K562 (cell line): ENCODE data around the gene PLPP6. TPM values are rescaled to one million over a fixed set of nuclear protein-coding genes. Genes with fewer than 3 reads are reported as not detected.

Source experiments
- CEBPG ChIP-seq, 3 experiments: fragments of 200-800 bp in 1 of 3; sonication (Bioruptor generic) in 1 of 3; sonication (generic) in 1 of 3; formaldehyde crosslinking in 1 of 3; IDR thresholded peaks in 2 of 3; conservative IDR thresholded peaks in 1 of 3; 2 replicates each; pipeline versions ENCODE4 v1.6.1 to v1.8.0; 2016 to 2022; ENCODE audit warnings: missing compliant biosample characterization in 2 of 3, missing genetic modification characterization in 2 of 3, mild to moderate bottlenecking in 1 of 3, missing genetic modification reagents in 1 of 3
- CHAMP1 ChIP-seq: fragments of 450-650 bp; IDR thresholded peaks from 2 replicates; pipeline ENCODE4 v1.6.1; 2016; ENCODE audit warnings: mild to moderate bottlenecking
- ELF1 ChIP-seq: fragments of 200-800 bp; sonication (Bioruptor generic); IDR thresholded peaks from 2 replicates; pipeline ENCODE4 v1.6.1; 2016; ENCODE audit warnings: missing genetic modification characterization, missing compliant biosample characterization
- FOXJ2 ChIP-seq: fragments of 200-800 bp; sonication (Bioruptor generic); IDR thresholded peaks from 2 replicates; pipeline ENCODE4 v1.6.1; 2016; ENCODE audit warnings: missing genetic modification characterization, missing compliant biosample characterization
- FOXK2 ChIP-seq, 2 experiments: fragments of 450-650 bp; IDR thresholded peaks in 1 of 2; conservative IDR thresholded peaks in 1 of 2; 2 replicates each; pipeline ENCODE4 v1.6.1; 2016; ENCODE audit warnings: low read depth in 2 of 2, mild to moderate bottlenecking in 1 of 2
- MAX ChIP-seq: sonication (generic); formaldehyde crosslinking; IDR thresholded peaks from 2 replicates; pipeline ENCODE4 v1.9.0; 2022; ENCODE audit warnings: mild to moderate bottlenecking, missing genetic modification reagents
- NBN ChIP-seq: fragments of 450-650 bp; IDR thresholded peaks from 2 replicates; pipeline ENCODE4 v1.6.1; 2016; ENCODE audit warnings: low read depth, mild to moderate bottlenecking
- PHF20 ChIP-seq: fragments of 450-650 bp; IDR thresholded peaks from 2 replicates; pipeline ENCODE4 v1.6.1; 2018; ENCODE audit not compliant: partially characterized antibody
- PHF8 ChIP-seq: fragments of 200-600 bp; sonication (generic); IDR thresholded peaks from 2 replicates; pipeline ENCODE4 v1.6.1; 2012; ENCODE audit warnings: mixed run types, mild to moderate bottlenecking, inconsistent platforms, low read length, moderate library complexity, borderline replicate concordance
- RBM14 ChIP-seq: fragments of 200-400 bp; formaldehyde crosslinking; IDR thresholded peaks from 2 replicates; pipeline ENCODE4 v1.6.1; 2018; ENCODE audit warnings: low read depth, mild to moderate bottlenecking, low read length, moderate library complexity, borderline replicate concordance; ENCODE audit not compliant: insufficient read depth
- RBM34 ChIP-seq: fragments of 200-400 bp; formaldehyde crosslinking; IDR thresholded peaks from 2 replicates; pipeline ENCODE4 v1.6.1; 2018; ENCODE audit warnings: low read length, borderline replicate concordance; ENCODE audit not compliant: insufficient read depth
- RERE ChIP-seq: sonication (generic); formaldehyde crosslinking; IDR thresholded peaks from 2 replicates; pipeline ENCODE4 v1.8.0; 2023; ENCODE audit warnings: missing genetic modification reagents, mild to moderate bottlenecking, borderline replicate concordance
- SIN3B ChIP-seq: fragments of 450-650 bp; IDR thresholded peaks from 2 replicates; pipeline ENCODE4 v1.6.1; 2017; ENCODE audit warnings: low read depth, mild to moderate bottlenecking, moderate library complexity
- SMC3 ChIP-seq: conservative IDR thresholded peaks from 2 replicates; pipeline ENCODE4 v1.6.1; 2011; ENCODE audit warnings: low read depth, low read length, improper control_type of control experiment; ENCODE audit not compliant: insufficient read depth
- TOE1 ChIP-seq, 2 experiments: fragments of 450-650 bp in 1 of 2; sonication (generic) in 1 of 2; formaldehyde crosslinking in 1 of 2; IDR thresholded peaks; 2 replicates each; pipeline versions ENCODE4 v1.7.1 to v1.8.0; 2016 to 2022; ENCODE audit warnings: borderline replicate concordance in 2 of 2, mild to moderate bottlenecking in 2 of 2, antibody characterized with exemption in 1 of 2, inconsistent platforms in 1 of 2, low read depth in 1 of 2, missing genetic modification reagents in 1 of 2, moderate library complexity in 1 of 2
- ZNF121 ChIP-seq: sonication (generic); formaldehyde crosslinking; conservative IDR thresholded peaks from 2 replicates; pipeline ENCODE4 v1.8.0; 2022; ENCODE audit warnings: missing genetic modification reagents
- ZNF324 ChIP-seq: fragments of 250-450 bp; sonication (Bioruptor Pico); IDR thresholded peaks from 2 replicates; pipeline ENCODE4 v1.4.0; 2020; ENCODE audit warnings: mild to moderate bottlenecking
- polyA plus RNA-seq, 8 experiments: library from polyadenylated mRNA; depleted of rRNA in 4 of 8; stranded (reverse) in 5 of 8; unstranded in 3 of 8; fragments of >200 nt; fragmentation: Nextera tagmentation in 2 of 8; fragmentation: Illumina TruSeq in 1 of 8; extraction: Ambion mirVana in 2 of 8; extraction: Trizol in 1 of 8; gene quantifications; 2 replicates each; pipeline versions ENCODE4 v1.2.1 to v1.2.3, GENCODE V29; 2011 to 2014; ENCODE audit warnings: inconsistent platforms in 1 of 8, missing spikeins in 1 of 8
- total RNA-seq, 7 experiments: library from RNA; depleted of rRNA in 6 of 7; stranded (reverse); fragments of >200 nt in 6 of 7; fragmentation: Illumina TruSeq in 2 of 7; extraction: Trizol in 2 of 7; gene quantifications; 2 replicates each; pipeline versions ENCODE4 v1.2.1 to v1.2.3, GENCODE V29; 2011 to 2021; ENCODE audit warnings: low replicate concordance in 1 of 7

PLPP6 gene
- total and polyA plus RNA-seq, 9 of the 15 experiments (the other 6 are each of a cell fraction or from before 2014, with no cell fraction given) = 1.9 to 8.9 (median 5.6) TPM

- TF ChIP-seq RBM34 (no peak), CHAMP1 (no peak), MAX (no peak; the same call in 1 of the 2 replicates), TOE1 (IDR thresholded peaks at IDR 0.05; ENCODE audit: borderline replicate concordance) (no peak; the same call in 1 of the 2 replicates), TOE1 (CRISPR knock-in tag; IDR thresholded peaks at IDR 0.05; ENCODE audit: borderline replicate concordance, low read depth) (no peak), FOXJ2 (no peak), NBN (peak; percentile 60; the same call in 1 of the 2 replicates), RERE (CRISPR knock-in tag) (no peak), ELF1 (peak; percentile 39; the same call in 1 of the 2 replicates), RBM14 (no peak), FOXK2 (conservative IDR thresholded peaks at IDR 0.05 in 1 of 2, IDR thresholded peaks at IDR 0.05 in 1 of 2; ENCODE audit: low read depth in 2 of 2) (peak; percentile 40 to 42; a peak in 3 of 4 replicates), SMC3 (0 out of 2 replicates have a peak, but pooled peaks have one; percentile 5), ZNF121 (CRISPR knock-in tag) (no peak), SIN3B (peak; percentile 58; the same call in 1 of the 2 replicates), ZNF324 (no peak), PHF8 (peak; percentile 82), CEBPG (CRISPR knock-in tag; IDR thresholded peaks at IDR 0.05) (no peak), CEBPG (tag; conservative IDR thresholded peaks at IDR 0.05 in 1 of 2, IDR thresholded peaks at IDR 0.05 in 1 of 2) (no peak), PHF20 (no peak)
These were observed 17.4 kb downstream of the PLPP6 start, which contains the start of gene CDC37L1 (continued) for GRCh38 chr9:4679268-4680172.
